ENCODE results near the gene INO80B.

Gene INO80B

DNA sequence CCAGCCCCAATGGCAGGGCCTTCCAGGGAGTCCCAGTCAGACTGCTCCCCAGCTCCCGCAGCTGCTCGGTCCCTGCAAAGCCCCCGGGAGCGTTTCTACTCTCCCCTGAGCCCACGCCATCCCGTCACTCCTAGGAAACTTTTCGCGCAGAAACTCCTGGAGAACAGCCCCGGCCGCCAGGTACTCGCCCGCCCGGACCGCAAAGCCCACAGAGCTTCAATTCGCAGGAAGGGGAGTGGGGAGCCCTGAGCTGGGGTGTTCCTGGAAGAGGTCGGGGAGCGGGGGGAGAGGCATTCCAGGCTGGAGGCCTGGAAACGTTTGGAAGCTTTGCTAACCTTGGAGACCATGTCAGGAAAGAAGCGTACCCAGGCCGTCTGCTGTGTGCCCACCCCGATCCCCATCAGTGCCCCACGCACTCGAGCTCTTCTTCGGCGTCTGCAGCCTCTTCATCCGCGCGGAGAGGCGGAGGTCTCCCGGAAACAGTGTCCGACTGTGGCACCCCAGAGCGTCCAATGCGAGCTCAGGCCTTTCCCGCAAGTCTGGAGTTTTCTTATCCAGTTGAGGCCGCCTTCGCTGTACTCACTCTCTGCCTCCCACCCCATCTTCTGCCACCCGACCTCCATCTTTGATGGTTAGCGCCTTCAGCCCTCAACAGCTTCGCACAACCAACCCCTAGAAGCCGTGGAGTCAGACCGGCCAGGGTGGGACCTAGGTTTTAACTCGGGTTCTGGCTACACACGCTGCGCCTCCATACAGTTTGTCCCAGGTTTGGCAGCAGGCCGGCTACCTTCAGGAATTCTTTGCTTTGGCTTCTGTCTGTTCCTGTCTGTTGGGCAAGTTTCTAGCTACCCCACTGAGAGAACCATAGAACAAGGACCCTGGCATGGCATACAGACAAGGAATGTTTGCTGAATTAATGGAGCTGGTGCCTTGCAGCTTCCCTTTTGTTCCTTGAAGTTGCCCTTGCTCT, 48.9 kb downstream of the INO80B start:
- H3K4me3 ChIP-seq (ENCODE audit: low read depth in 1 of 2, low read length in 1 of 2), result peak overlapping the region; percentile 54 to 62
- H3K4me1 ChIP-seq (ENCODE audit: control insufficient read depth in 1 of 2, insufficient read depth in 1 of 2, low read depth in 1 of 2, low read length in 1 of 2), result peaks cover 49 to 55% of the 10 kb centered on the region in 2 experiments
- TF ChIP-seq, protein P1, sequence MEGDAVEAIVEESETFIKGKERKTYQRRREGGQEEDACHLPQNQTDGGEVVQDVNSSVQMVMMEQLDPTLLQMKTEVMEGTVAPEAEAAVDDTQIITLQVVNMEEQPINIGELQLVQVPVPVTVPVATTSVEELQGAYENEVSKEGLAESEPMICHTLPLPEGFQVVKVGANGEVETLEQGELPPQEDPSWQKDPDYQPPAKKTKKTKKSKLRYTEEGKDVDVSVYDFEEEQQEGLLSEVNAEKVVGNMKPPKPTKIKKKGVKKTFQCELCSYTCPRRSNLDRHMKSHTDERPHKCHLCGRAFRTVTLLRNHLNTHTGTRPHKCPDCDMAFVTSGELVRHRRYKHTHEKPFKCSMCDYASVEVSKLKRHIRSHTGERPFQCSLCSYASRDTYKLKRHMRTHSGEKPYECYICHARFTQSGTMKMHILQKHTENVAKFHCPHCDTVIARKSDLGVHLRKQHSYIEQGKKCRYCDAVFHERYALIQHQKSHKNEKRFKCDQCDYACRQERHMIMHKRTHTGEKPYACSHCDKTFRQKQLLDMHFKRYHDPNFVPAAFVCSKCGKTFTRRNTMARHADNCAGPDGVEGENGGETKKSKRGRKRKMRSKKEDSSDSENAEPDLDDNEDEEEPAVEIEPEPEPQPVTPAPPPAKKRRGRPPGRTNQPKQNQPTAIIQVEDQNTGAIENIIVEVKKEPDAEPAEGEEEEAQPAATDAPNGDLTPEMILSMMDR (IDR thresholded peaks at IDR 0.05), result no peak
- H3K36me3 ChIP-seq, result peaks cover 13% of the 10 kb centered on the region
- peaks cover 76% of the 10 kb centered on the region for H3K27me3 ChIP-seq
- no peak overlapping the region for H3K27ac ChIP-seq
- no peaks in the 10 kb centered on the region for H3K9me3 ChIP-seq

DNA sequence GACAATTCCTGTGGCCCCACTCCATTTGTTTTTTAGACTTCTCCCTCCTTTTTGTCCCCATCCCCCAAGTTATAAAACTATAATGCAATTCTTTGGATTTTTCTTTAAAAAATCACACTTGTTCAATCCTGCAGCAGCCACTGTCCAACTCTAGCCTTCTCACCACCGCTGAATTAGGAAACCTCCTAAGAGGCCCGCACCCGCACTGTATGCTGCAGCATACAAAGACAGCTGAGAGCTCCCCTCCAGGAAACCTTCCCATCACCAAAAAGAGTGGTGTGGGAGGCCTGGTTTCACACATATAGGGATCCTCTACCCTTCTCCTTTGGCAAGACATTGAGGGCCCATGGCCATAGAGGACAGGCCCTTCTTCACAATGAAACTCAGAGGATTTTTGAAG, 49.7 kb downstream of the INO80B start:
- H3K4me1 ChIP-seq (ENCODE audit: control insufficient read depth in 1 of 2, insufficient read depth in 1 of 2, low read depth in 1 of 2, low read length in 1 of 2), result peaks cover 41 to 47% of the 10 kb centered on the region in 2 experiments
- H3K4me3 ChIP-seq (ENCODE audit: low read depth in 1 of 2, low read length in 1 of 2), result no peak overlapping the region
- peaks cover 76% of the 10 kb centered on the region for H3K27me3 ChIP-seq
- peaks cover 13% of the 10 kb centered on the region for H3K36me3 ChIP-seq
- no peak overlapping the region for H3K27ac ChIP-seq
- H3K9me3 ChIP-seq, result no peaks in the 10 kb centered on the region
- TF ChIP-seq, protein P1 (IDR thresholded peaks at IDR 0.05), result no peak

DNA sequence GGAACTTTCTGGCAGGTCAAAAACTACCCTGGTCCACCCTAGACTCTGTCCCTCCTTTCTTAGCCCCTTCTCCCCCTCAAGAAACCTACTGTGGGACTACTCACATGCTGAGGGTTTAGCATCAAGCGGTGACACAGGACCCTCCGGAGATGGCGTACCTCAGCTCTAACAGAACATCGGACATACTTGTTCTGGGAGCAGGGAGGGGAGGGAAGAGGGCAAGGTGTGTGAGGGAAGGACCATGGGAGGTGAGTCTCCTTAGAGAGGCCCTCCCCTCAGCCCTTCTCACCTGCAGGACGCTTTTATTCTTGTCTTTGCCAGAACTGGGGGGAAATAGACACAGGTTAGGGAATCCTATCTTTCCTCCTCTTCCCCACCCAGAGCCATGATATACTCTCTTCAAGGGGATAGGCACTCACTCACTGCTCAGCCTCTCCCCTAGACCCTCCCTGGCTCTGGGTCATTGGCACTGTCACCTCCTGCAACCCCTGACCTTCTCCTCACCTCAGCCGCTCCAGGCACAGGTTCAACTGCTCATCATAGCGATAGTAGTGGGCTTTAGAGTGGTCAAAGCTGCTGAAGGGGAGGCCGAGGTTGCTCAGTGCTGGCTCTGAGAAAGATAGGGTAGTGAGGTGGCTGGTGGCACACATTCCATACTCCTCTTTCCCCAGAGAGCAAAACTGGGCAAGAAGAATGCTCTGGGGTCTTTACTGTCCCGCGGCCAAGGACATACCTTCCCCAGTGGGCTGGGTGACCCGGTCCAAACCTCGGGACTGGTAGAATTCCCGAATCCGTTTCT, 50.8 kb downstream of the INO80B start:
- H3K4me3 ChIP-seq (ENCODE audit: low read depth in 1 of 2, low read length in 1 of 2), result no peak overlapping the region
- no peaks in the 10 kb centered on the region for H3K9me3 ChIP-seq
- peaks cover 13% of the 10 kb centered on the region for H3K36me3 ChIP-seq
- peaks cover 35 to 42% of the 10 kb centered on the region in 2 experiments for H3K4me1 ChIP-seq (ENCODE audit: control insufficient read depth in 1 of 2, insufficient read depth in 1 of 2, low read depth in 1 of 2, low read length in 1 of 2)
- TF ChIP-seq, protein P1 (IDR thresholded peaks at IDR 0.05), result no peak
- H3K27me3 ChIP-seq, result peaks cover 76% of the 10 kb centered on the region
- no peak overlapping the region for H3K27ac ChIP-seq

- Histone ChIP-seq H3K9me3 (no peaks in the 10 kb centered on the region), H3K36me3 (peaks cover 13% of the 10 kb centered on the region), H3K27ac (peak within 1 kb of the TSS; percentile 98), H3K4me1 (ENCODE audit: control insufficient read depth in 1 of 2, insufficient read depth in 1 of 2, low read depth in 1 of 2, low read length in 1 of 2) (peaks cover 33 to 41% of the 10 kb centered on the region in 2 experiments), H3K4me3 (ENCODE audit: low read depth in 1 of 2, low read length in 1 of 2) (peak within 1 kb of the TSS; percentile 85 to 97), H3K27me3 (peaks cover 76% of the 10 kb centered on the region)
- TF ChIP-seq, protein P1 (IDR thresholded peaks at IDR 0.05), result no peak
Measured at GRCh38 chr2:74507145-74507925, 52.4 kb downstream of the INO80B start, which contains the start of gene PCGF1. TSS of gene PCGF1 (minus strand) at chr2:74507695. CDS start at chr2:74507668, 27 bp downstream.

All from neutrophil (primary cell).